ENCODE results near the gene KLHDC4. TPM values are rescaled to one million over a fixed set of nuclear protein-coding genes. Genes with fewer than 3 reads are reported as not detected.

Gene KLHDC4
- total RNA-seq, 2 experiments from 2014 or later, result 147 to 233 TPM

- no TSS peak for BruUV-seq (replicated peaks)
- Histone ChIP-seq H3K4me3 (ENCODE audit: low read depth, low read length, poor library complexity, severe bottlenecking) (no peak overlapping the region), H3K36me3 (ENCODE audit: insufficient read depth, low read length) (no peaks in the 10 kb centered on the region), H2AFZ (ENCODE audit: low read length) (no peak overlapping the region), H4K20me1 (ENCODE audit: insufficient read depth, low read length) (no peaks in the 10 kb centered on the region), H3K4me2 (ENCODE audit: low read length) (no peak overlapping the region), H3K9me2 (ENCODE audit: insufficient read depth, low read length) (no peaks in the 10 kb centered on the region), H3K4me1 (ENCODE audit: insufficient read depth, low read length, poor library complexity, severe bottlenecking) (peaks cover 11% of the 10 kb centered on the region), H3K79me2 (ENCODE audit: insufficient read depth, low read depth, low read length) (no peaks in the 10 kb centered on the region), H3K9me3 (ENCODE audit: low read length) (no peaks in the 10 kb centered on the region), H3K27ac (ENCODE audit: low read depth, low read length, poor library complexity, severe bottlenecking) (no peak overlapping the region)
- TF ChIP-seq CTCF (conservative IDR thresholded peaks at IDR 0.05; ENCODE audit: low read length) (no peak), EZH2phosphoT487 (IDR thresholded peaks at IDR 0.05; ENCODE audit: borderline replicate concordance, low read depth, low read length) (no peak)
- ChIA-PET POLR2A (no interaction called here), CTCF (ENCODE audit: unreplicated experiment) (no interaction called here)
- DNase-seq (ENCODE audit: low spot score), result no peak
- intact Hi-C loops (cut with micrococcal nuclease; ENCODE audit: unreplicated experiment), result no loop called here
Measured at GRCh38 chr16:87685405-87685755, 80.4 kb downstream of the KLHDC4 start.

GRCh38 chr16:87684711-87685404, 80.9 kb downstream of the KLHDC4 start:
- H3K27ac ChIP-seq (ENCODE audit: low read depth, low read length, poor library complexity, severe bottlenecking), result no peak overlapping the region
- POLR2A ChIA-PET, result interaction anchor here (0.5 kb wide), 1 partner anchor 190 kb away, joined by 3 read pairs; no protein-coding TSS in a partner anchor
- H3K4me1 ChIP-seq (ENCODE audit: insufficient read depth, low read length, poor library complexity, severe bottlenecking), result peaks cover 11% of the 10 kb centered on the region
- CTCF ChIA-PET (ENCODE audit: unreplicated experiment), result no interaction called here
- no peak for DNase-seq (ENCODE audit: low spot score)
- intact Hi-C loops (cut with micrococcal nuclease; ENCODE audit: unreplicated experiment), result no loop called here
- no peaks in the 10 kb centered on the region for H3K9me3 ChIP-seq (ENCODE audit: low read length)
- H3K79me2 ChIP-seq (ENCODE audit: insufficient read depth, low read depth, low read length), result no peaks in the 10 kb centered on the region
- H4K20me1 ChIP-seq (ENCODE audit: insufficient read depth, low read length), result no peaks in the 10 kb centered on the region
- H3K36me3 ChIP-seq (ENCODE audit: insufficient read depth, low read length), result no peaks in the 10 kb centered on the region
- no peak for TF ChIP-seq CTCF (conservative IDR thresholded peaks at IDR 0.05; ENCODE audit: low read length)
- no peak for TF ChIP-seq EZH2phosphoT487 (IDR thresholded peaks at IDR 0.05; ENCODE audit: borderline replicate concordance, low read depth, low read length)
- no peaks in the 10 kb centered on the region for H3K9me2 ChIP-seq (ENCODE audit: insufficient read depth, low read length)
- H3K4me3 ChIP-seq (ENCODE audit: low read depth, low read length, poor library complexity, severe bottlenecking), result no peak overlapping the region
- H2AFZ ChIP-seq (ENCODE audit: low read length), result no peak overlapping the region
- BruUV-seq (replicated peaks), result no TSS peak
- no peak overlapping the region for H3K4me2 ChIP-seq (ENCODE audit: low read length)

- TF ChIP-seq CTCF (conservative IDR thresholded peaks at IDR 0.05; ENCODE audit: low read length), result no peak
- TF ChIP-seq EZH2phosphoT487 (IDR thresholded peaks at IDR 0.05; ENCODE audit: borderline replicate concordance, low read depth, low read length), result no peak
- H3K4me3 ChIP-seq (ENCODE audit: low read depth, low read length, poor library complexity, severe bottlenecking), result no peak overlapping the region
- H3K36me3 ChIP-seq (ENCODE audit: insufficient read depth, low read length), result no peaks in the 10 kb centered on the region
- peaks cover 11% of the 10 kb centered on the region for H3K4me1 ChIP-seq (ENCODE audit: insufficient read depth, low read length, poor library complexity, severe bottlenecking)
- H2AFZ ChIP-seq (ENCODE audit: low read length), result no peak overlapping the region
- H4K20me1 ChIP-seq (ENCODE audit: insufficient read depth, low read length), result no peaks in the 10 kb centered on the region
- no peaks in the 10 kb centered on the region for H3K9me3 ChIP-seq (ENCODE audit: low read length)
- ChIA-PET POLR2A (no interaction called here), CTCF (ENCODE audit: unreplicated experiment) (no interaction called here)
- no peak overlapping the region for H3K27ac ChIP-seq (ENCODE audit: low read depth, low read length, poor library complexity, severe bottlenecking)
- no peak overlapping the region for H3K4me2 ChIP-seq (ENCODE audit: low read length)
- no peak for DNase-seq (ENCODE audit: low spot score)
- intact Hi-C loops (cut with micrococcal nuclease; ENCODE audit: unreplicated experiment), result no loop called here
- H3K9me2 ChIP-seq (ENCODE audit: insufficient read depth, low read length), result no peaks in the 10 kb centered on the region
- H3K79me2 ChIP-seq (ENCODE audit: insufficient read depth, low read depth, low read length), result no peaks in the 10 kb centered on the region
- no TSS peak for BruUV-seq (replicated peaks)
Measured at GRCh38 chr16:87684106-87684677, 81.6 kb downstream of the KLHDC4 start.

Measured in OCI-LY7 (cell line).